GM12875 (cell line): ENCODE results near the gene SH3TC1.

ENCODE experiments used
- H3K4me3 ChIP-seq: one replicate; pipeline ENCODE4 v1.5.1; 2011; ENCODE audit warnings: low read depth, low read length, control low read depth
- TF ChIP-seq, protein P1 (sequence below): IDR thresholded peaks from 2 replicates; pipeline ENCODE4 v1.5.1; 2011; ENCODE audit warnings: low read depth, mild to moderate bottlenecking, control low read depth, inconsistent platforms, low read length, moderate library complexity, borderline replicate concordance; ENCODE audit not compliant: insufficient read depth

SH3TC1 gene

DNA sequence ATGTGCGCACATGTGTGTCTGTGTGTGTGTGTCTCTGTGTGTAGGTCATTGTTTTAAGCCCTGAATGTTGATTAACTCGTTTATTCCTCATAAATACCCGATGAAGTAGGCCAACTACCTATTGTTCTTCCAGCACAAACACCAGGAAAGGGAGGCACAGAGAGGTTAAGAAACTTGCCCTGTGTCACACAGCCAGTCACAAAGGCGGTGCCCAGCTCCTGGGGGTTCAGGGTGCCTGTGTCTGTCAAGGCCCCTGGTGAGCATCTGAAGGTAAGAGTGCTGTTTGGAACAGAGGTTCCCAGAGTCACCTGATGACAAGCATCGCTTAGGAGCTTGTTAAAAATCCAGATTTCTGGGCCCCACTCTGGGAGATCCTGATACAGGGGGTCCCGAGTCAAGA lies 18.0 kb upstream of the SH3TC1 start:
- no peak overlapping the region for H3K4me3 ChIP-seq
- TF ChIP-seq, protein P1, sequence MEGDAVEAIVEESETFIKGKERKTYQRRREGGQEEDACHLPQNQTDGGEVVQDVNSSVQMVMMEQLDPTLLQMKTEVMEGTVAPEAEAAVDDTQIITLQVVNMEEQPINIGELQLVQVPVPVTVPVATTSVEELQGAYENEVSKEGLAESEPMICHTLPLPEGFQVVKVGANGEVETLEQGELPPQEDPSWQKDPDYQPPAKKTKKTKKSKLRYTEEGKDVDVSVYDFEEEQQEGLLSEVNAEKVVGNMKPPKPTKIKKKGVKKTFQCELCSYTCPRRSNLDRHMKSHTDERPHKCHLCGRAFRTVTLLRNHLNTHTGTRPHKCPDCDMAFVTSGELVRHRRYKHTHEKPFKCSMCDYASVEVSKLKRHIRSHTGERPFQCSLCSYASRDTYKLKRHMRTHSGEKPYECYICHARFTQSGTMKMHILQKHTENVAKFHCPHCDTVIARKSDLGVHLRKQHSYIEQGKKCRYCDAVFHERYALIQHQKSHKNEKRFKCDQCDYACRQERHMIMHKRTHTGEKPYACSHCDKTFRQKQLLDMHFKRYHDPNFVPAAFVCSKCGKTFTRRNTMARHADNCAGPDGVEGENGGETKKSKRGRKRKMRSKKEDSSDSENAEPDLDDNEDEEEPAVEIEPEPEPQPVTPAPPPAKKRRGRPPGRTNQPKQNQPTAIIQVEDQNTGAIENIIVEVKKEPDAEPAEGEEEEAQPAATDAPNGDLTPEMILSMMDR, result no peak

DNA sequence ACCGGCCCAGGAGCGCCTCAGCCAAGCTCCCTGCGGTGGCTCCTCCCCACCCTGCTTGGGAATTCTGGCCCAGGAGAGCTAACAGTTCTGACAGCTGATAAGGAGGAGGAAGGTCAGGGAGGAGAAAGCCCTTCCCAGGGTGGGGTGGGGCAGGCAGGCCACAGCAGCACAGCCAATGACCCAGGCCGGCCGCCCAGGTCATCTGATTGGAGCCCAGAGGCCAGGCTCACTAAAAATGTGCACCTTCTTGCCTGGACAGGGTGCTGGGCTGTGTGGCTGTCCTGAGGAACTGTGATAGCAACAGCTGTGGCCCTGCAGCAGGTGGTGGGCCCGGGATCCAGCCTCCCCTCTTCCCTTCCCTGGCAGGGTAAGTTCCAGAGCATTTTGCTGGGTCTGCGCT lies 17.2 kb upstream of the SH3TC1 start:
- no peak overlapping the region for H3K4me3 ChIP-seq
- TF ChIP-seq, protein P1, result no peak

DNA sequence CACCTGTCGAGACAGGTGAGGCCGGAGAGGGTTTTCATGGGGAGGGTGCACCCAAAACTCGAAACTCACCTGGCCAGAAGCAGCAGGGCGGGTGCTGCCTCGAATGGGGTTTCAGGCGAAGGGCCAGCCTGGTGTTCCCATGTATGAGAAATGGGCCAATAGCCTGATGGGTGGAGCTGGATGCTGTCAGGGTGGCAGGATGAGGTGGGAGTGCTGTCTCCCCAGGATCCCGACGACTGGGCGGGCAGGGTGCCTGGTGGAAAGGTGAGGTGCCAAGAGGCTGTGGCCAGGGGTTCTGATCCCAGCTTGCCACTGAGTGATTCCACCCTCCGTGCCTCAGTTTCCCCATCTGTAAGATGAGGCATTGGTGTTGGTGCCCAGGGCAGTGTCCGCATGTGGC lies 16.8 kb upstream of the SH3TC1 start:
- TF ChIP-seq, protein P1, result no peak
- H3K4me3 ChIP-seq, result no peak overlapping the region

DNA sequence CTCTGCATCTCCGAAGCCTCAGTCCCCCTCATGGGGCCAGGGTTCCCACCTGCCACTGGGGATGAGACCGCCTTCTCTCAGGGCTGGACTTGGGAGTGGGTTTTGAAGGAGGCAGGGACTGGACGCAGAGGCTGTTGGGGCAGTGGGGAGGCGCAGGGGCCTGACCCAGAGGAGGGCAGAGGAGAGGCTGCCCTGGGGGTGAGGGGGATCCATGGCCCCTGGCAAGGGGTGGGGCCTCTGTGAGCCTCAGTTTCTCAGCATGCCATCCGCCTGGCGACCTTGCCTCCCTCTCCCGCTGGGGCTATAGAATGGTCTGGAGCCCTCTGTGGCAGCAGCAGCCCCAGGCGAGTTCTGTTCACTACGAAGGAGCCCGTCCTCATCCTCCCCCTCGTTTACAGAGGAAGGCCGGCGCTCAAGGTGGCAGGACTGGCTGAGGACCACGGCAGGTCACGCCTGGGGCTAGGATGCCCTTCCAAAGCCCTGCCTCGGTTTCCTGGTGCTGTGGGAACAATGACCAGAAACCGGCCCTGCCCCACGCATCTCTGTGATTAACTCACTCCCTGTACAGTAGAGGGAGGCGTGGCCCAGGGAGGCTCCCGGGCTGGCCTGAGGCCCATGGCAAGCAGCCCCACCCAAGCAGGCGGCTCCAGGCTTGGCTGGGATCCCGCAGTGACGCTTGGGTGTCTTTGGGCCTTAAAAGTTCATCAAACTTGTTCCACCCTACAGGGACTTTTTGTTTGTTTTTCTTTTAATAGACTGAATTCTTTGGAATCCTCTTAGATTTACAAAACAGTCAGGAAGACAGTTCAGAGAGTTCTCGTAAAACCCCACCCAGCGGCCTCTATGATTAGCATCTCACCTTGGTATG lies 16.0 kb upstream of the SH3TC1 start:
- H3K4me3 ChIP-seq, result no peak overlapping the region
- TF ChIP-seq, protein P1, result no peak

DNA sequence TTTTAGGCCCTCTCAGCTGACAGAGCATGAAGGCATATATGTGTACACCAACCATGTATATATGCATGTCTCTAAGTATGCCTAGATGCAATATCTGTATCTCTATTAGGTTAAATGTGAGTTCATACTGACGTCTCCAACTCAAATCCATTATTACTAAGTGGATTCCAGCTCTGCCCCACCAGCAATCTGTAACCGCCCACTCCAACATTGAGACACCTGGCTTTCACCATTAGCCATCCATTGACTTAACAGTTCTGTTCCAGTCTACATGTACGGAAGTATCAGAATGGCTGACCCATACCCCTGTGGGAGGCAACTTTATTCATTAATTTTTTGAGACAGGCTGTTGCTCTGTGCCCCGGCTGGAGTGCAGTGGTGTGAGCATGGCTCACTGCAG lies 15.0 kb upstream of the SH3TC1 start:
- H3K4me3 ChIP-seq, result no peak overlapping the region
- TF ChIP-seq, protein P1, result no peak

DNA sequence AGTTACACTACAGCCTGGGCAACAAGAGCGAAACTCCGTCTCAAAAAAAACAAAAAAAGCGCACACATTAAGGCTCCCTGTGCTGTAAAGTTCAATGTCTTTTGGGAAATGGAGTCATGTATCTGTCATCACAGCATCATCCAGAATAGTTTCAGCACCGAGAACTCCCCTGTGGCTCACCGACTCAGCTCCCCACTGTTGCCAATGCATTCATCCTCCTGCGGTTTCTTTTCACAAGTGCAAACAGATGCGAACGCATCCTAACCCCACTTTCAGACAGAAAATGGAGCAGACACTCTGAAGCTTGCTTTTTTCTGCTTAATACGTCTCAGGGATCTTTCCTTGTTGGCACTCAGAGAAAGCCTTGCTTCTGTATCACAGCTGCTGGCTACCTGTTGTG lies 13.8 kb upstream of the SH3TC1 start:
- H3K4me3 ChIP-seq, result no peak overlapping the region
- TF ChIP-seq, protein P1, result no peak

DNA sequence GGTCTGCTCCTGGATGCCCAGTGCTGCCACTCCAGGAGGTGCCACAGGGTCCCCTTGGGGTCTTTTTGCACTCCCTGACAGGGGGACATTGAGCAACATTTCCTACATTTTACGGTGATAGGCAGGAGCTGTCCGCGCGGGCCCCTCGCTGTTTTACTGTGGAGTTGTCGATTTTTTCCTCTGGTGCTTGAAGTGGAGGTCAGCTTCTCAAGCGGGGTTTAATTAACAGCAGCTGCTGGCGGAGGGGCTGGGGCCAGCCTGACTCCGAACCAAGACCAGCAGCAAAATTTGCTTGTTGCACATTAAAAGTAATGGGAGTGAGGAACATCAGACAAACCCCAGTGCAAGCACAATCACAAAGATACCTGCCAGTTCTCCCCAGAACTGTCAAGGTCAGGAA lies 13.2 kb upstream of the SH3TC1 start:
- TF ChIP-seq, protein P1, result no peak
- H3K4me3 ChIP-seq, result no peak overlapping the region
